Colonic mucosa (tissue), 4 donors: Measurements from ENCODE around the gene ZBTB26. TPM values are rescaled to one million over a fixed set of nuclear protein-coding genes. Genes with fewer than 3 reads are reported as not detected.

Source experiments
- DNase-seq: peaks from one replicate; pipeline ENCODE4 v3.0.0-alpha.2; 2020
- H3K27ac ChIP-seq: fragments of 200-600 bp; one replicate; pipeline ENCODE4 v1.8.0; 2021
- H3K27me3 ChIP-seq: fragments of 200-600 bp; one replicate; pipeline ENCODE4 v1.8.0; 2021
- H3K36me3 ChIP-seq: fragments of 200-600 bp; one replicate; pipeline ENCODE4 v1.8.0; 2021
- H3K4me1 ChIP-seq: fragments of 200-600 bp; one replicate; pipeline ENCODE4 v1.8.0; 2021; ENCODE audit warnings: mild to moderate bottlenecking
- H3K4me3 ChIP-seq: fragments of 200-600 bp; one replicate; pipeline ENCODE4 v1.8.0; 2021
- H3K9ac ChIP-seq, 2 donors: one replicate each; pipeline ENCODE4 v1.7.0; 2013; ENCODE audit warnings: control low read depth in 2 of 2, low read depth in 2 of 2, low read length in 2 of 2
- H3K9me3 ChIP-seq: fragments of 200-600 bp; one replicate; pipeline ENCODE4 v1.8.0; 2021
- intact Hi-C: fragments of 100-400 bp; cut with DNase I; formaldehyde crosslinking; loops from one replicate; pipeline ENCODE4 v1.14.1; 2022
- total RNA-seq, 2 donors: library from RNA; stranded (reverse); fragmentation: NEBNext Ultra II Directional in 1 of 2; extraction: Animal tissue kit (Norgen Biotek cat#: 25700) in 1 of 2; gene quantifications; one replicate each; pipeline ENCODE4 v1.2.1, GENCODE V29; 2021
- TF ChIP-seq, protein P1 (sequence below): fragments of 200-600 bp; IDR thresholded peaks from one replicate; pipeline ENCODE4 v1.8.0; 2022; ENCODE audit warnings: antibody characterized with exemption, mild to moderate bottlenecking
- donor health status: healthy.
- donor health status: DM: no; HTN: no; CAD: no.
- donor health status: DM: no; HTN: no; CAD: no.

The ZBTB26 gene
- total RNA-seq, 2 donors from 2014 or later = 4.3 to 6.5 TPM

DNA sequence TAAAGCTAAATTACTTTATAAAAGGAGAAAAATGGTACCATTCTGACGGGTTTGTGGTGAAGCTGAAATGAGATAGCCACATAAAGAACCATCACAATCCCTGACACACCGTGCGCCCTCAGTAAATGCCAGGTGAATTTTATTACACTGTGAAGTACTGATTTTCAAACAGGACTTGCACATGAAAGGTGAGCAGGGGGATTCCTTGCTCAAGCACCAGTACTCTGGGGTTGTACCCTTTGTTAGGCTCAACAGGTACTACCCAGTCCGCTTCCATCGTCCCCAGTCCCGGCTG lies 9.1 kb upstream of the ZBTB26 start:
- no peaks in the 10 kb centered on the region for H3K4me1 ChIP-seq
- peak overlapping the region; percentile 83 for H3K4me3 ChIP-seq
- intact Hi-C loops = no loop called here
- H3K27me3 ChIP-seq = no peaks in the 10 kb centered on the region
- H3K36me3 ChIP-seq = peaks cover 4% of the 10 kb centered on the region
- H3K27ac ChIP-seq = peak overlapping the region; percentile 69
- H3K9me3 ChIP-seq = no peaks in the 10 kb centered on the region
- TF ChIP-seq, protein P1, sequence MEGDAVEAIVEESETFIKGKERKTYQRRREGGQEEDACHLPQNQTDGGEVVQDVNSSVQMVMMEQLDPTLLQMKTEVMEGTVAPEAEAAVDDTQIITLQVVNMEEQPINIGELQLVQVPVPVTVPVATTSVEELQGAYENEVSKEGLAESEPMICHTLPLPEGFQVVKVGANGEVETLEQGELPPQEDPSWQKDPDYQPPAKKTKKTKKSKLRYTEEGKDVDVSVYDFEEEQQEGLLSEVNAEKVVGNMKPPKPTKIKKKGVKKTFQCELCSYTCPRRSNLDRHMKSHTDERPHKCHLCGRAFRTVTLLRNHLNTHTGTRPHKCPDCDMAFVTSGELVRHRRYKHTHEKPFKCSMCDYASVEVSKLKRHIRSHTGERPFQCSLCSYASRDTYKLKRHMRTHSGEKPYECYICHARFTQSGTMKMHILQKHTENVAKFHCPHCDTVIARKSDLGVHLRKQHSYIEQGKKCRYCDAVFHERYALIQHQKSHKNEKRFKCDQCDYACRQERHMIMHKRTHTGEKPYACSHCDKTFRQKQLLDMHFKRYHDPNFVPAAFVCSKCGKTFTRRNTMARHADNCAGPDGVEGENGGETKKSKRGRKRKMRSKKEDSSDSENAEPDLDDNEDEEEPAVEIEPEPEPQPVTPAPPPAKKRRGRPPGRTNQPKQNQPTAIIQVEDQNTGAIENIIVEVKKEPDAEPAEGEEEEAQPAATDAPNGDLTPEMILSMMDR = no peak
- H3K9ac ChIP-seq = peak overlapping the region in 1 of 2 donors; percentile 76
- no peak for DNase-seq

DNA sequence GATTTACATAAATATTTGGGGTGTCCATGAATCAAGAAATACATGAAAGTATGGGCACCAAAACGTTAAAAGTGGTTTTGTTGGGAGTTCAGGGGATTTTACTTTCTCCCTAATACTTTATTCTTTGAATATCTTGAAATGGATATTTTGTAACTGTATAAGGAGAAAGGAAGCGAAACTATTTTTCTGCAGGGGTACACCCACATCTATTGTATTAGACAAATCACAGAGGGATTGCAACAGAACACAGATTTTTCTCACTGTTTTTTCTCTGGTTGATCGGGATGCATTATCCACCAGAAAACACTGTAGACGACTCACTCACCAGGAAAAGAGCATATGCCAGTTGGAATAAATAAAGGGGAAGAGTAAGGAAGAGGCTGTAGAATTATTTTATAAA lies 8.3 kb upstream of the ZBTB26 start:
- no peak overlapping the region for H3K27ac ChIP-seq
- DNase-seq = no peak
- H3K9ac ChIP-seq = no peak overlapping the region
- H3K36me3 ChIP-seq = peaks cover 4% of the 10 kb centered on the region
- TF ChIP-seq, protein P1 = no peak
- no peaks in the 10 kb centered on the region for H3K9me3 ChIP-seq
- intact Hi-C loops = no loop called here
- no peak overlapping the region for H3K4me3 ChIP-seq
- H3K4me1 ChIP-seq = no peaks in the 10 kb centered on the region
- no peaks in the 10 kb centered on the region for H3K27me3 ChIP-seq

DNA sequence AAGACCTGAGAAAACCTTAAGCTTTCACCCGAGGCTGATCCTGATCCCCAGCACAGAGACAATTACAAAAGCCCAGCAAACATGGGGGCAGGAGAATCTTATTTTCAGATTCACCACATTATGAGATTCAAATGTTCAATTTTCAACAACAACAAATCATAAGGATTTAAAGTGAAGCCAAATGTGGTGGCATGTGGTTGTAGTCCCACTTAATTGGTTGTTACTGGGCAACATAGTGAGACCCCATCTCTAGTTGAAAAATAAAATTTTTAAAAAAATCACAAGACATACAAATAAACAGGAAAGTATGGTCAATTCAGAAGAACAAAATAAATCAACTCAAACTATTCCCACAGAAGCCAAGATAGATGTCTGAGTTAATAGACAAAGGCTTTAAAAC lies 5.6 kb upstream of the ZBTB26 start:
- Histone ChIP-seq H3K4me3 (no peak overlapping the region), H3K4me1 (peaks cover 3% of the 10 kb centered on the region), H3K9ac (no peak overlapping the region), H3K27ac (no peak overlapping the region), H3K27me3 (no peaks in the 10 kb centered on the region), H3K9me3 (no peaks in the 10 kb centered on the region), H3K36me3 (peaks cover 4% of the 10 kb centered on the region)
- intact Hi-C loops = no loop called here
- DNase-seq = no peak
- TF ChIP-seq, protein P1 = no peak

- DNase-seq = no peak
- Histone ChIP-seq H3K27ac (no peak overlapping the region), H3K4me3 (no peak overlapping the region), H3K9me3 (no peaks in the 10 kb centered on the region), H3K27me3 (no peaks in the 10 kb centered on the region), H3K36me3 (peaks cover 4% of the 10 kb centered on the region), H3K9ac (no peak overlapping the region), H3K4me1 (peaks cover 3% of the 10 kb centered on the region)
- intact Hi-C loops = no loop called here
- TF ChIP-seq, protein P1 = no peak
Observed at GRCh38 chr9:122936464-122936863, 5.2 kb upstream of the ZBTB26 start.

DNA sequence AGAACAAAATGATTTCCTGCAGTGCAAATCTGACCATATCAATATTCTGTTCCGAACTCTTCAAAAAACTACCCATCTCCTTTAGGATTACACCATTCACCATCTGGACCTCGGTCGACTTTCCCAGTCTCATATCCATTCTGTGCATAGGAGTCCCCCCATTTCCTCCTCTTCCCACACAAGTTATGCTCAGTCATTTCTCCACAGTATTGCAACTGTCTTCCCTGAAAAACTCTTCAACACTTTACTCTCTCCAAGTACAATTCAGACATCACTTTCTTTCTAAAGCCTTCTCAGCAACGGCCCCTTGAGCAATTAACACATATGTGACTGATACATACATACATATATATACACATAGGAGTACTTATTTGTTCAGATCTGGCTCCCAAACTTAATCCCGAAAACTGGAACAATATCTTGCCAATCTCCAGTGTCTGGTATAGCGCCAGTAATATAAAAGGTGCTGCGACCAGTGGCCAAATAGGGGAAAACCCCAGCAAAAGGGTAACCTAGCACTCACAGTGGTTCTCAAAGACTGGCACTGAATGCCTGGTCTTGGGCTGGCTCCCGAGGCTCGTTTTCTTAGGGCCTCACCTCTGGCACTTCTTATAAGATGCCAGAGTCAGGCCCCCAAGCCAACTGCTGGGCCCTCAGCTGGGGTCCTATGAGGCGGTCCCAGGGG lies 629 bp downstream of the ZBTB26 start:
- TF ChIP-seq, protein P1 = no peak
- no peak for DNase-seq
- no peaks in the 10 kb centered on the region for H3K9me3 ChIP-seq
- no peaks in the 10 kb centered on the region for H3K36me3 ChIP-seq
- H3K4me1 ChIP-seq = peaks cover 10% of the 10 kb centered on the region
- H3K9ac ChIP-seq = peak overlapping the region; percentile 72 to 88
- peak overlapping the region; percentile 82 for H3K27ac ChIP-seq
- H3K4me3 ChIP-seq = peak overlapping the region; percentile 81
- intact Hi-C loops = no loop called here
- H3K27me3 ChIP-seq = no peaks in the 10 kb centered on the region
